IMR-90 (cell line): ENCODE data around the gene NXNL2. TPM values are rescaled to one million over a fixed set of nuclear protein-coding genes. Genes with fewer than 3 reads are reported as not detected.

Source experiments
- ATAC-seq: fragments of 200-7000 bp; cut with Tn5 transposase; 2 replicates; pipeline ENCODE4 v1.9.1; 2020; ENCODE audit warnings: low read depth, mild to moderate bottlenecking, moderate library complexity
- BruUV-seq: library from RNA; stranded (reverse); fragments of 400-500 nt; replicated peaks from 2 replicates; lab custom pipeline; 2021; lab: Mats Ljungman, UMichigan
- CTCF ChIA-PET: fragments of 300-600 bp; formaldehyde crosslinking; extraction: SDS; loops from one replicate; lab custom pipeline; 2021; ENCODE audit warnings: antibody characterized with exemption; lab: Yijun Ruan, JAX
- POLR2A ChIA-PET: fragments of 300-600 bp; sonication (Branson Sonifier 250); formaldehyde crosslinking; loops from one replicate; lab custom pipeline; 2022; ENCODE audit warnings: antibody characterized with exemption; ENCODE audit not compliant: unreplicated experiment; lab: Charles Lee
- DNase-seq: peaks from one replicate; pipeline ENCODE4 v3.0.0; 2013
- H2AFZ ChIP-seq: replicated peaks from 2 replicates; pipeline ENCODE3; 2013; ENCODE audit warnings: low read length, mild to moderate bottlenecking; ENCODE audit not compliant: poor library complexity
- H2AK5ac ChIP-seq: 2 replicates; pipeline ENCODE4 v1.6.1; 2013; ENCODE audit warnings: low read depth, low read length, inconsistent platforms
- H2AK9ac ChIP-seq: replicated peaks from 2 replicates; pipeline ENCODE3; 2013; ENCODE audit warnings: mild to moderate bottlenecking, low read depth, low read length, moderate library complexity; ENCODE audit not compliant: poor library complexity
- H2BK120ac ChIP-seq: 2 replicates; pipeline ENCODE4 v1.6.1; 2013; ENCODE audit warnings: low read depth, low read length, inconsistent platforms
- H2BK15ac ChIP-seq: 3 replicates; pipeline ENCODE4 v1.6.1; 2013; ENCODE audit warnings: low read depth, low read length, inconsistent platforms
- H2BK20ac ChIP-seq: 2 replicates; pipeline ENCODE4 v1.6.1; 2013; ENCODE audit warnings: low read depth, mild to moderate bottlenecking, inconsistent platforms, low read length, moderate library complexity
- H2BK5ac ChIP-seq: 2 replicates; pipeline ENCODE4 v1.6.1; 2013; ENCODE audit warnings: mild to moderate bottlenecking, low read depth, low read length, inconsistent platforms; ENCODE audit not compliant: poor library complexity, severe bottlenecking
- H3K14ac ChIP-seq: replicated peaks from 2 replicates; pipeline ENCODE4 v1.6.1; 2013; ENCODE audit warnings: low read depth, low read length, inconsistent platforms
- H3K18ac ChIP-seq: 2 replicates; pipeline ENCODE4 v1.6.1; 2013; ENCODE audit warnings: low read depth, low read length, control low read depth
- H3K23ac ChIP-seq: 2 replicates; pipeline ENCODE4 v1.6.1; 2013; ENCODE audit warnings: low read depth, low read length, inconsistent platforms
- H3K27ac ChIP-seq: 2 replicates; pipeline ENCODE4 v1.5.1; 2013; ENCODE audit warnings: mild to moderate bottlenecking, control low read depth, low read length; ENCODE audit not compliant: insufficient read depth
- H3K27me3 ChIP-seq: 2 replicates; pipeline ENCODE4 v1.6.1; 2013; ENCODE audit warnings: low read length; ENCODE audit not compliant: control insufficient read depth, insufficient read depth
- H3K36me3 ChIP-seq: 2 replicates; pipeline ENCODE4 v1.6.1; 2013; ENCODE audit warnings: low read length, mixed read lengths; ENCODE audit not compliant: control insufficient read depth, insufficient read depth
- H3K4ac ChIP-seq: 2 replicates; pipeline ENCODE4 v1.6.1; 2013; ENCODE audit warnings: low read depth, low read length, inconsistent platforms
- H3K4me1 ChIP-seq: 2 replicates; pipeline ENCODE4 v1.6.1; 2013; ENCODE audit warnings: low read length, mixed read lengths; ENCODE audit not compliant: control insufficient read depth, insufficient read depth
- H3K4me2 ChIP-seq: 2 replicates; pipeline ENCODE4 v1.6.1; 2013; ENCODE audit warnings: low read depth, mild to moderate bottlenecking, control low read depth, low read length, moderate library complexity
- H3K4me3 ChIP-seq: 2 replicates; pipeline ENCODE4 v1.5.1; 2013; ENCODE audit warnings: low read depth, mild to moderate bottlenecking, control low read depth, low read length, moderate library complexity; ENCODE audit not compliant: insufficient read depth
- H3K56ac ChIP-seq: 2 replicates; pipeline ENCODE4 v1.6.1; 2013; ENCODE audit warnings: low read length, inconsistent platforms; ENCODE audit not compliant: insufficient read depth; ENCODE audit errors: extremely low read depth
- H3K79me1 ChIP-seq, 2 experiments: 2 replicates each; pipeline ENCODE4 v1.6.1; 2013; ENCODE audit warnings: low read length in 2 of 2, inconsistent platforms in 1 of 2, low read depth in 1 of 2
- H3K9ac ChIP-seq: 2 replicates; pipeline ENCODE4 v1.6.1; 2013; ENCODE audit warnings: low read depth, low read length, control low read depth
- H3K9me1 ChIP-seq: 2 replicates; pipeline ENCODE4 v1.6.1; 2013; ENCODE audit warnings: low read length, inconsistent platforms; ENCODE audit not compliant: insufficient read depth
- H3K9me3 ChIP-seq: 2 replicates; pipeline ENCODE4 v1.6.1; 2013; ENCODE audit warnings: low read length; ENCODE audit not compliant: control insufficient read depth, insufficient read depth
- H4K20me1 ChIP-seq: 2 replicates; pipeline ENCODE4 v1.6.1; 2013; ENCODE audit warnings: low read length, inconsistent platforms; ENCODE audit not compliant: insufficient read depth
- H4K5ac ChIP-seq: 2 replicates; pipeline ENCODE4 v1.6.1; 2013; ENCODE audit warnings: mild to moderate bottlenecking, low read depth, low read length, control low read depth
- H4K8ac ChIP-seq, 2 experiments: 2 replicates each; pipeline ENCODE4 v1.6.1; 2013; ENCODE audit warnings: low read depth in 2 of 2, low read length in 2 of 2, control low read depth in 1 of 2, inconsistent platforms in 1 of 2
- H4K91ac ChIP-seq: 2 replicates; pipeline ENCODE4 v1.6.1; 2013; ENCODE audit warnings: low read depth, low read length, inconsistent platforms; ENCODE audit not compliant: insufficient read depth
- CEBPB ChIP-seq: IDR thresholded peaks from 2 replicates; pipeline ENCODE4 v1.6.1; 2012; ENCODE audit warnings: low read depth, low read length, improper control_type of control experiment
- CHD1 ChIP-seq: IDR thresholded peaks from 2 replicates; pipeline ENCODE4 v1.6.1; 2012; ENCODE audit warnings: low read depth, low read length, improper control_type of control experiment
- CTCF ChIP-seq: conservative IDR thresholded peaks from 2 replicates; pipeline ENCODE4 v1.5.1; 2012; ENCODE audit warnings: mild to moderate bottlenecking, low read depth, low read length, improper control_type of control experiment
- ELK1 ChIP-seq: fragments of 150-350 bp; IDR thresholded peaks from 2 replicates; pipeline ENCODE4 v1.6.1; 2016; ENCODE audit warnings: low read depth, mild to moderate bottlenecking, low read length, moderate library complexity, borderline replicate concordance
- FOS ChIP-seq: fragments of 150-350 bp; IDR thresholded peaks from 2 replicates; pipeline ENCODE4 v1.6.1; 2016; ENCODE audit warnings: low read depth, low read length
- MAFK ChIP-seq: IDR thresholded peaks from 2 replicates; pipeline ENCODE4 v1.6.1; 2012; ENCODE audit warnings: low read depth, low read length, improper control_type of control experiment
- MAZ ChIP-seq: IDR thresholded peaks from 2 replicates; pipeline ENCODE4 v1.6.1; 2012; ENCODE audit warnings: low read depth, mild to moderate bottlenecking, low read length, improper control_type of control experiment, moderate library complexity, borderline replicate concordance
- NFE2L2 ChIP-seq: fragments of 150-350 bp; IDR thresholded peaks from 2 replicates; pipeline ENCODE4 v1.6.1; 2016; ENCODE audit warnings: low read depth, mild to moderate bottlenecking, low read length
- POLR2A ChIP-seq: IDR thresholded peaks from 2 replicates; pipeline ENCODE4 v1.6.1; 2012; ENCODE audit warnings: mild to moderate bottlenecking, low read depth, low read length
- RAD21 ChIP-seq: IDR thresholded peaks from 2 replicates; pipeline ENCODE4 v1.6.1; 2012; ENCODE audit warnings: low read length, improper control_type of control experiment
- RCOR1 ChIP-seq: IDR thresholded peaks from 2 replicates; pipeline ENCODE4 v1.6.1; 2012; ENCODE audit warnings: mild to moderate bottlenecking, low read length, improper control_type of control experiment; ENCODE audit not compliant: insufficient replicate concordance
- RFX5 ChIP-seq: IDR thresholded peaks from 2 replicates; pipeline ENCODE4 v1.8.0; 2012; ENCODE audit warnings: low read depth, mild to moderate bottlenecking, low read length, moderate library complexity
- USF2 ChIP-seq: fragments of 150-350 bp; IDR thresholded peaks from 2 replicates; pipeline ENCODE4 v1.6.1; 2017; ENCODE audit warnings: mild to moderate bottlenecking, antibody characterized with exemption, low read length, low read depth
- WGBS, 2 experiments: methylation state at CpG; one replicate each; pipeline versions ENCODE4 v1.1.5 to v1.1.7; 2013; ENCODE audit warnings: missing lambda C conversion rate in 2 of 2; ENCODE audit not compliant: insufficient read length in 1 of 2; ENCODE audit errors: extremely low coverage in 2 of 2; 5-methylcytosine and 5-hydroxymethylcytosine counted together
- dilution Hi-C: fragments of 300-500 bp; cut with HindIII; formaldehyde crosslinking; loops from one replicate; pipeline ENCODE4 v1.14.3; 2018; ENCODE audit warnings: low sequenced_read_pairs; ENCODE audit not compliant: unreplicated experiment
- in situ Hi-C: fragments of 300-500 bp; cut with MboI; formaldehyde crosslinking; loops from 3 replicates; pipeline ENCODE4 v1.14.3; 2019; ENCODE audit warnings: low sequenced_read_pairs, inconsistent platforms, mixed read lengths
- intact Hi-C: fragments of 100-400 bp; cut with micrococcal nuclease; formaldehyde crosslinking; loops from 2 replicates; pipeline ENCODE4 v1.10.0; 2022
- polyA plus RNA-seq, 3 experiments: library from polyadenylated mRNA; depleted of rRNA; stranded (reverse); fragments of >200 nt; gene quantifications; 2 replicates each; pipeline ENCODE4 v1.2.3, GENCODE V29; 2012; ENCODE audit warnings: low replicate concordance in 1 of 3
- total RNA-seq: library from RNA; depleted of rRNA; stranded (reverse); fragments of >200 nt; gene quantifications from 2 replicates; pipeline ENCODE4 v1.2.3, GENCODE V29; 2012

Gene NXNL2
- total and polyA plus RNA-seq, 2 of the 4 experiments (the other 2 are of a cell fraction): 3.2 to 6.4 TPM

GRCh38 chr9:88580961-88581360 is 46.0 kb downstream of the NXNL2 start:
- in situ Hi-C loops: no loop called here

More at GRCh38 chr9:88580961-88581360, 46.0 kb downstream of the NXNL2 start:
- DNase-seq: peak; percentile 37
- Histone ChIP-seq H3K4me3 (no peak overlapping the region), H3K36me3 (no peaks in the 10 kb centered on the region), H3K79me1 (0 out of 4 replicates have a peak, but pooled peaks cover 0 to 4% of the 10 kb centered on the region in 2 experiments), H4K91ac (no peak overlapping the region), H2BK20ac (no peak overlapping the region), H3K18ac (no peak overlapping the region), H3K9me3 (no peaks in the 10 kb centered on the region), H4K5ac (no peak overlapping the region), H4K20me1 (no peaks in the 10 kb centered on the region), H3K4me1 (peaks cover 8% of the 10 kb centered on the region), H3K56ac (no peak overlapping the region), H2BK120ac (no peak overlapping the region), H2AK5ac (no peak overlapping the region; the same call in none of the 2 replicates), H2AFZ (no peak overlapping the region), H3K14ac (no peak overlapping the region), H3K23ac (no peak overlapping the region), H3K27ac (no peak overlapping the region), H4K8ac (no peak overlapping the region), H3K9ac (no peak overlapping the region), H2BK15ac (no peak overlapping the region), H2AK9ac (no peak overlapping the region), H3K9me1 (0 out of 2 replicates have a peak, but pooled peaks cover 7% of the 10 kb centered on the region), H3K4ac (no peak overlapping the region; the same call in 1 of the 2 replicates), H3K27me3 (no peaks in the 10 kb centered on the region), H2BK5ac (no peak overlapping the region), H3K4me2 (no peak overlapping the region)
- no peak for ATAC-seq
- WGBS, 2 experiments: 20% methylated on average over 1 of the region's 5 CpGs; no CpG with 5 or more reads in 1 of the 2 experiments
- intact Hi-C loops (no loop called here), dilution Hi-C loops (no loop called here)
- TF ChIP-seq POLR2A (no peak), CEBPB (no peak), RFX5 (no peak), MAFK (no peak), RAD21 (no peak), CTCF (no peak), ELK1 (no peak), CHD1 (no peak), NFE2L2 (no peak), MAZ (no peak), USF2 (no peak), FOS (no peak), RCOR1 (no peak)
- CTCF ChIA-PET: interaction anchor here (0.9 kb wide), 1 partner anchor 22 kb away, joined by 3 read pairs; no protein-coding TSS in a partner anchor
- no TSS peak for BruUV-seq
- POLR2A ChIA-PET: no interaction called here
